ENCODE results near the gene HOXA1.

HOXA1 gene

DNA sequence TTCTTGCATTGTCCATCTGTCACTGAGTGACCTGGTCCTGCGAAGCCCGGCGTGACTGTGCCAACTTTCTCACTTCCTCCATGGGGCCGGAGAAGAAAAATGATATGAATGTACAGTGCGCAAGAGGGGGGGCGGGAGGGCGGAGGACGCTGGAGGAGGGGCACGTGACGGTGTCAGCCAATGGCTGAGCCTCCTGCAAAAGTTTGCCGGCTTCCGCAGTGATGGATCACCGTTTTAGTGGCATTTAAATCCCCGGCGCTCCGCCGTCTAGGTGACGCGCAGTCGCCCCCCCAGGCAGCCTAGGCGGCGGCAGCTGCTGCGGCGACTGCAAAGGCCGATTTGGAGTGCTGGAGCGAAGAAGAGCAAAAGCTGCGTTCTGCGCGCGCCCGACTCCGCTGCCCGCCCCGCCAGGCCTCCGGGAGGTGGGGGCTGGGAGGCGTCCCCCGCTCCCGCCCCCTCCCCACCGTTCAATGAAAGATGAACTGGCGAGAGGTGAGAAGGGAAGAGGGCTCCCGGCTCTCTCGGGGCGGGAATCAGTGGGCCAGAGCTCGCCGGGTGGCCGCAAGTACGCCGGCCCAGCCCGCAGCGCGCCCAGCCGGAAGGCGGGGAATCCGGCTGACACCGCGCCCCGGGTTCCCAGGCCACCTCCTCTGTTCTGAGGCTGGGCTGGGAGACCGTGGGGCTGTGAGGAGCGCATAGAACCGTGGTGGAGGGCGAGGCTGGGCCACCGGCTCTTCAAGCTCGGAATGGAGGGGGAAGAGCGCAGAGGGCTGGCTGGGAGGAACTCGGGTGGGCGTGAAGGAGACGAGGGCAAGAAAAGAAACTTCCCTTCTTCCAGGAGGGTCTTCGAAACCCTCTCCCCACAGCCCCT lies at the start of gene HOXA1 (continued):
- TF ChIP-seq ZBTB20 (tag by site-specific recombination; IDR thresholded peaks at IDR 0.05) (peak; percentile 86), ZBTB8A (tag by site-specific recombination; IDR thresholded peaks at IDR 0.05) (peak; percentile 86), ZBTB48 (tag by site-specific recombination; IDR thresholded peaks at IDR 0.05) (no peak), ZBTB17 (tag by site-specific recombination; IDR thresholded peaks at IDR 0.05) (peak; percentile 61), ZNF670 (tag by site-specific recombination; IDR thresholded peaks at IDR 0.05; ENCODE audit: low read depth) (no peak), ZFP37 (tag by site-specific recombination; IDR thresholded peaks at IDR 0.05) (0 out of 2 replicates have a peak, but pooled peaks have one; percentile 36), ZBTB1 (tag by site-specific recombination; IDR thresholded peaks at IDR 0.05) (no peak), ZNF433 (tag by site-specific recombination; IDR thresholded peaks at IDR 0.05; ENCODE audit: low read depth) (no peak), ZNF664 (tag by site-specific recombination; IDR thresholded peaks at IDR 0.05) (no peak), SP2 (tag by site-specific recombination; IDR thresholded peaks at IDR 0.05) (peak; percentile 79), ZNF366 (tag by site-specific recombination; conservative IDR thresholded peaks at IDR 0.05) (0 out of 2 replicates have a peak, but pooled peaks have one; percentile 10), ZNF747 (tag by site-specific recombination; IDR thresholded peaks at IDR 0.05) (no peak), ZNF596 (tag by site-specific recombination; IDR thresholded peaks at IDR 0.05) (no peak), ZNF157 (tag by site-specific recombination; IDR thresholded peaks at IDR 0.05) (no peak), ZNF629 (tag by site-specific recombination; IDR thresholded peaks at IDR 0.05) (peak; percentile 23; the same call in 1 of the 2 replicates), ZNF2 (tag by site-specific recombination; IDR thresholded peaks at IDR 0.05) (peak; percentile 29; the same call in 1 of the 2 replicates), ZNF843 (tag by site-specific recombination; IDR thresholded peaks at IDR 0.05) (peak; percentile 35; the same call in 1 of the 2 replicates), ZFHX2 (tag by site-specific recombination; conservative IDR thresholded peaks at IDR 0.05) (no peak), ZXDB (tag by site-specific recombination; IDR thresholded peaks at IDR 0.05) (0 out of 2 replicates have a peak, but pooled peaks have one; percentile 25), SCRT1 (tag by site-specific recombination; IDR thresholded peaks at IDR 0.05; ENCODE audit: borderline replicate concordance) (no peak), KLF8 (tag by site-specific recombination; IDR thresholded peaks at IDR 0.05) (peak; percentile 79; the same call in 1 of the 2 replicates), ZSCAN30 (tag by site-specific recombination; IDR thresholded peaks at IDR 0.05) (peak; percentile 14; the same call in 1 of the 2 replicates), ZNF175 (tag by site-specific recombination; IDR thresholded peaks at IDR 0.05) (no peak), MZF1 (tag by site-specific recombination; IDR thresholded peaks at IDR 0.05; ENCODE audit: borderline replicate concordance) (peak; percentile 15; the same call in 1 of the 2 replicates), REPIN1 (tag by site-specific recombination; IDR thresholded peaks at IDR 0.05; ENCODE audit: low read depth) (no peak)
- TF ChIP-seq, protein P1, sequence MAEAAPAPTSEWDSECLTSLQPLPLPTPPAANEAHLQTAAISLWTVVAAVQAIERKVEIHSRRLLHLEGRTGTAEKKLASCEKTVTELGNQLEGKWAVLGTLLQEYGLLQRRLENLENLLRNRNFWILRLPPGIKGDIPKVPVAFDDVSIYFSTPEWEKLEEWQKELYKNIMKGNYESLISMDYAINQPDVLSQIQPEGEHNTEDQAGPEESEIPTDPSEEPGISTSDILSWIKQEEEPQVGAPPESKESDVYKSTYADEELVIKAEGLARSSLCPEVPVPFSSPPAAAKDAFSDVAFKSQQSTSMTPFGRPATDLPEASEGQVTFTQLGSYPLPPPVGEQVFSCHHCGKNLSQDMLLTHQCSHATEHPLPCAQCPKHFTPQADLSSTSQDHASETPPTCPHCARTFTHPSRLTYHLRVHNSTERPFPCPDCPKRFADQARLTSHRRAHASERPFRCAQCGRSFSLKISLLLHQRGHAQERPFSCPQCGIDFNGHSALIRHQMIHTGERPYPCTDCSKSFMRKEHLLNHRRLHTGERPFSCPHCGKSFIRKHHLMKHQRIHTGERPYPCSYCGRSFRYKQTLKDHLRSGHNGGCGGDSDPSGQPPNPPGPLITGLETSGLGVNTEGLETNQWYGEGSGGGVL (tag by site-specific recombination; IDR thresholded peaks at IDR 0.05): peak; percentile 67
- TF ChIP-seq, protein P2, sequence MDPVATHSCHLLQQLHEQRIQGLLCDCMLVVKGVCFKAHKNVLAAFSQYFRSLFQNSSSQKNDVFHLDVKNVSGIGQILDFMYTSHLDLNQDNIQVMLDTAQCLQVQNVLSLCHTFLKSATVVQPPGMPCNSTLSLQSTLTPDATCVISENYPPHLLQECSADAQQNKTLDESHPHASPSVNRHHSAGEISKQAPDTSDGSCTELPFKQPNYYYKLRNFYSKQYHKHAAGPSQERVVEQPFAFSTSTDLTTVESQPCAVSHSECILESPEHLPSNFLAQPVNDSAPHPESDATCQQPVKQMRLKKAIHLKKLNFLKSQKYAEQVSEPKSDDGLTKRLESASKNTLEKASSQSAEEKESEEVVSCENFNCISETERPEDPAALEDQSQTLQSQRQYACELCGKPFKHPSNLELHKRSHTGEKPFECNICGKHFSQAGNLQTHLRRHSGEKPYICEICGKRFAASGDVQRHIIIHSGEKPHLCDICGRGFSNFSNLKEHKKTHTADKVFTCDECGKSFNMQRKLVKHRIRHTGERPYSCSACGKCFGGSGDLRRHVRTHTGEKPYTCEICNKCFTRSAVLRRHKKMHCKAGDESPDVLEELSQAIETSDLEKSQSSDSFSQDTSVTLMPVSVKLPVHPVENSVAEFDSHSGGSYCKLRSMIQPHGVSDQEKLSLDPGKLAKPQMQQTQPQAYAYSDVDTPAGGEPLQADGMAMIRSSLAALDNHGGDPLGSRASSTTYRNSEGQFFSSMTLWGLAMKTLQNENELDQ (tag by site-specific recombination; IDR thresholded peaks at IDR 0.05; ENCODE audit: low read depth): no peak
- TF ChIP-seq, protein P3, sequence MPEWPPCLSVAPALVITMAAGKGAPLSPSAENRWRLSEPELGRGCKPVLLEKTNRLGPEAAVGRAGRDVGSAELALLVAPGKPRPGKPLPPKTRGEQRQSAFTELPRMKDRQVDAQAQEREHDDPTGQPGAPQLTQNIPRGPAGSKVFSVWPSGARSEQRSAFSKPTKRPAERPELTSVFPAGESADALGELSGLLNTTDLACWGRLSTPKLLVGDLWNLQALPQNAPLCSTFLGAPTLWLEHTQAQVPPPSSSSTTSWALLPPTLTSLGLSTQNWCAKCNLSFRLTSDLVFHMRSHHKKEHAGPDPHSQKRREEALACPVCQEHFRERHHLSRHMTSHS (tag by site-specific recombination; IDR thresholded peaks at IDR 0.05): no peak
- TF ChIP-seq, protein P4, sequence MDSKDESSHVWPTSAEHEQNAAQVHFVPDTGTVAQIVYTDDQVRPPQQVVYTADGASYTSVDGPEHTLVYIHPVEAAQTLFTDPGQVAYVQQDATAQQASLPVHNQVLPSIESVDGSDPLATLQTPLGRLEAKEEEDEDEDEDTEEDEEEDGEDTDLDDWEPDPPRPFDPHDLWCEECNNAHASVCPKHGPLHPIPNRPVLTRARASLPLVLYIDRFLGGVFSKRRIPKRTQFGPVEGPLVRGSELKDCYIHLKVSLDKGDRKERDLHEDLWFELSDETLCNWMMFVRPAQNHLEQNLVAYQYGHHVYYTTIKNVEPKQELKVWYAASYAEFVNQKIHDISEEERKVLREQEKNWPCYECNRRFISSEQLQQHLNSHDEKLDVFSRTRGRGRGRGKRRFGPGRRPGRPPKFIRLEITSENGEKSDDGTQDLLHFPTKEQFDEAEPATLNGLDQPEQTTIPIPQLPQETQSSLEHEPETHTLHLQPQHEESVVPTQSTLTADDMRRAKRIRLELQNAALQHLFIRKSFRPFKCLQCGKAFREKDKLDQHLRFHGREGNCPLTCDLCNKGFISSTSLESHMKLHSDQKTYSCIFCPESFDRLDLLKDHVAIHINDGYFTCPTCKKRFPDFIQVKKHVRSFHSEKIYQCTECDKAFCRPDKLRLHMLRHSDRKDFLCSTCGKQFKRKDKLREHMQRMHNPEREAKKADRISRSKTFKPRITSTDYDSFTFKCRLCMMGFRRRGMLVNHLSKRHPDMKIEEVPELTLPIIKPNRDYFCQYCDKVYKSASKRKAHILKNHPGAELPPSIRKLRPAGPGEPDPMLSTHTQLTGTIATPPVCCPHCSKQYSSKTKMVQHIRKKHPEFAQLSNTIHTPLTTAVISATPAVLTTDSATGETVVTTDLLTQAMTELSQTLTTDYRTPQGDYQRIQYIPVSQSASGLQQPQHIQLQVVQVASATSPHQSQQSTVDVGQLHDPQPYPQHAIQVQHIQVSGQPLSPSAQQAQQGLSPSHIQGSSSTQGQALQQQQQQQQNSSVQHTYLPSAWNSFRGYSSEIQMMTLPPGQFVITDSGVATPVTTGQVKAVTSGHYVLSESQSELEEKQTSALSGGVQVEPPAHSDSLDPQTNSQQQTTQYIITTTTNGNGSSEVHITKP (tag by site-specific recombination; IDR thresholded peaks at IDR 0.05): 0 out of 2 replicates have a peak, but pooled peaks have one; percentile 7
- TF ChIP-seq, protein P5, sequence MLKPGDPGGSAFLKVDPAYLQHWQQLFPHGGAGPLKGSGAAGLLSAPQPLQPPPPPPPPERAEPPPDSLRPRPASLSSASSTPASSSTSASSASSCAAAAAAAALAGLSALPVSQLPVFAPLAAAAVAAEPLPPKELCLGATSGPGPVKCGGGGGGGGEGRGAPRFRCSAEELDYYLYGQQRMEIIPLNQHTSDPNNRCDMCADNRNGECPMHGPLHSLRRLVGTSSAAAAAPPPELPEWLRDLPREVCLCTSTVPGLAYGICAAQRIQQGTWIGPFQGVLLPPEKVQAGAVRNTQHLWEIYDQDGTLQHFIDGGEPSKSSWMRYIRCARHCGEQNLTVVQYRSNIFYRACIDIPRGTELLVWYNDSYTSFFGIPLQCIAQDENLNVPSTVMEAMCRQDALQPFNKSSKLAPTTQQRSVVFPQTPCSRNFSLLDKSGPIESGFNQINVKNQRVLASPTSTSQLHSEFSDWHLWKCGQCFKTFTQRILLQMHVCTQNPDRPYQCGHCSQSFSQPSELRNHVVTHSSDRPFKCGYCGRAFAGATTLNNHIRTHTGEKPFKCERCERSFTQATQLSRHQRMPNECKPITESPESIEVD (tag by site-specific recombination; IDR thresholded peaks at IDR 0.05): 0 out of 2 replicates have a peak, but pooled peaks have one; percentile 4

Measured in HEK293 (cell line).